KMS-11 (cell line): ENCODE data around the gene LRRC9.

Source experiments
- H2AFZ ChIP-seq: fragments of 200-600 bp; sonication (generic); 2 replicates; pipeline ENCODE4 v1.6.1; 2016; ENCODE audit warnings: antibody characterized with exemption, mixed run types, low read depth
- H3K27ac ChIP-seq: fragments of 200-600 bp; sonication (generic); 2 replicates; pipeline ENCODE4 v1.6.1; 2016; ENCODE audit warnings: mild to moderate bottlenecking, mixed run types
- H3K27me3 ChIP-seq: fragments of 200-600 bp; sonication (generic); 2 replicates; pipeline ENCODE4 v1.6.1; 2017; ENCODE audit warnings: mild to moderate bottlenecking, low read depth, mixed run types, moderate library complexity; ENCODE audit not compliant: insufficient read depth
- H3K36me3 ChIP-seq: fragments of 200-600 bp; sonication (generic); 2 replicates; pipeline ENCODE4 v1.6.1; 2017; ENCODE audit warnings: mild to moderate bottlenecking, mixed run types; ENCODE audit not compliant: insufficient read depth
- H3K4me1 ChIP-seq: fragments of 200-600 bp; sonication (generic); 2 replicates; pipeline ENCODE4 v1.6.1; 2016; ENCODE audit warnings: mild to moderate bottlenecking, low read depth, mixed run types; ENCODE audit not compliant: poor library complexity, severe bottlenecking
- H3K4me2 ChIP-seq: fragments of 200-600 bp; sonication (generic); 2 replicates; pipeline ENCODE4 v1.7.0; 2016; ENCODE audit warnings: mild to moderate bottlenecking, mixed run types
- H3K4me3 ChIP-seq: fragments of 200-600 bp; sonication (generic); IDR thresholded peaks from 2 replicates; pipeline ENCODE4 v1.6.1; 2017; ENCODE audit warnings: low read depth, low read length, mixed read lengths; ENCODE audit not compliant: insufficient read depth
- H3K79me2 ChIP-seq: fragments of 200-600 bp; sonication (generic); 2 replicates; pipeline ENCODE4 v1.6.1; 2016; ENCODE audit warnings: low read depth, mixed run types; ENCODE audit not compliant: insufficient read depth
- H3K9ac ChIP-seq: fragments of 200-600 bp; sonication (generic); 2 replicates; pipeline ENCODE4 v1.6.1; 2016; ENCODE audit warnings: mild to moderate bottlenecking, mixed run types
- H4K20me1 ChIP-seq: fragments of 200-600 bp; sonication (generic); 2 replicates; pipeline ENCODE4 v1.6.1; 2016; ENCODE audit warnings: mild to moderate bottlenecking, mixed run types; ENCODE audit not compliant: insufficient read depth
- CTCF ChIP-seq: fragments of 200-600 bp; sonication (generic); conservative IDR thresholded peaks from 2 replicates; pipeline ENCODE4 v1.6.1; 2017; ENCODE audit warnings: low read depth, mild to moderate bottlenecking, antibody characterized with exemption, low read length, moderate library complexity, mixed read lengths

The LRRC9 gene

GRCh38 chr14:59997966-59998365 is 78.0 kb downstream of the LRRC9 start:
- H3K4me1 ChIP-seq = no peaks in the 10 kb centered on the region
- H3K27me3 ChIP-seq = no peaks in the 10 kb centered on the region
- no peaks in the 10 kb centered on the region for H4K20me1 ChIP-seq
- H3K4me3 ChIP-seq = no peak overlapping the region
- no peak for TF ChIP-seq CTCF
- no peak overlapping the region for H3K9ac ChIP-seq
- no peak overlapping the region for H2AFZ ChIP-seq
- H3K79me2 ChIP-seq = no peaks in the 10 kb centered on the region
- H3K27ac ChIP-seq = no peak overlapping the region
- no peaks in the 10 kb centered on the region for H3K36me3 ChIP-seq
- no peak overlapping the region for H3K4me2 ChIP-seq

DNA sequence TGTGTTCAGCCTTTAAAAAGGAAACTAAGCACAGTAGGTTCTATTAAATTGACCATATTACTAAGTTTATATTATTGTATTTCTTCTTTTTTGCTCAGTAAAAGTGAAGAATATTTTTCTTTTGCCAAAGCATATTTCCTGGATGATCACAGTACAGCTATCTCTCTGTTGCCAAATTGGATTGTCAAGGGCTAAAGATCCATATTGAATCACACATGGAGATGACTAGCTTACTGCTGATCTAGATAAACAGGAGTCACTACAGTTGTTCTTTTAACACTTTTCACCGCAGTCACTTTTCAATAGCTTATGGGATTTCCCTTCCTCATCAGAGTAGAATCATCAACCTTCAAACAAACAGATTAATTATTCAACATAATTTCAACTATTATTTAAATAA is 78.6 kb downstream of the LRRC9 start:
- TF ChIP-seq CTCF = no peak
- Histone ChIP-seq H3K36me3 (no peaks in the 10 kb centered on the region), H2AFZ (no peak overlapping the region), H3K4me2 (no peak overlapping the region), H3K9ac (no peak overlapping the region), H3K27me3 (no peaks in the 10 kb centered on the region), H3K79me2 (no peaks in the 10 kb centered on the region), H3K27ac (no peak overlapping the region), H4K20me1 (no peaks in the 10 kb centered on the region), H3K4me1 (no peaks in the 10 kb centered on the region), H3K4me3 (no peak overlapping the region)

DNA sequence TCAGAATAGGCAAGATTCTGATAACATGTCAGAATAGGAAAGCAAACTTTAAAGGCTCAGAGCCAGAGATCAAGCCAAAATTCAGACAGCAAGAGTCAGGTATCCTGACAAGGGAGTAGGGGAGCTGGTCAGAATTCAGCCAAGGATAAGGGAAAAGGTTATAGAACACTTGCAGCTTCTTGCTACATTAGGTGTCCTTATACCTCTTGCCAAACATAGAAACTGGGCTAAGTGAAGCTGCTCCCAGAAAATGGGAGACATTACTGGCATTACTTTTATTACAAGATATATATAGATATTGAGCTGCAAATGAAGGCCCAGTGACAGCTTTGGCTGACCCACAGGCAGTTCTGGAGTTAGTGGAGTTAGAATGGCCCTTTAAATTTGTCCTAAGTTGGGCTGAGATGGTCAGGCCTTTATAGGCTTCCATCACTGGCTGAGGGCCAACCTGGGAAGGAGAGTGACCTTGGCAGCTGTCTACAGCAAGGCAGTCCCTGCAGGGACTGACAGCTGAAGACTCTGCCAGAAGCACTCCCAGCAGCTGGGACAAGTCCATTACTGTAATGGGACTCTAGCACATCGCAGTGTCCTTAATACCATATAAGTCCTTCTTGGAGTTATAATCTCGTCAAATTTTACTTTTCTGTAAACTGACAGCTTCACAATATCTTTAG is 83.0 kb downstream of the LRRC9 start:
- TF ChIP-seq CTCF = no peak
- Histone ChIP-seq H3K36me3 (no peaks in the 10 kb centered on the region), H3K4me3 (no peak overlapping the region), H4K20me1 (no peaks in the 10 kb centered on the region), H3K4me2 (no peak overlapping the region), H3K4me1 (no peaks in the 10 kb centered on the region), H3K9ac (no peak overlapping the region), H3K27ac (no peak overlapping the region), H3K79me2 (no peaks in the 10 kb centered on the region), H2AFZ (no peak overlapping the region), H3K27me3 (no peaks in the 10 kb centered on the region)

- Histone ChIP-seq H3K4me2 (no peak overlapping the region), H2AFZ (no peak overlapping the region), H4K20me1 (no peaks in the 10 kb centered on the region), H3K36me3 (no peaks in the 10 kb centered on the region), H3K4me1 (no peaks in the 10 kb centered on the region), H3K27ac (no peak overlapping the region), H3K27me3 (no peaks in the 10 kb centered on the region), H3K79me2 (no peaks in the 10 kb centered on the region), H3K4me3 (no peak overlapping the region), H3K9ac (no peak overlapping the region)
- no peak for TF ChIP-seq CTCF
Measured at GRCh38 chr14:60003991-60004390, 84.0 kb downstream of the LRRC9 start.
